Suprapubic skin (tissue), 4 donors: Measurements from ENCODE around the gene ACOT12. TPM values are rescaled to one million over a fixed set of nuclear protein-coding genes. Genes with fewer than 3 reads are reported as not detected.

Source experiments
- DNase-seq, 2 donors: peaks; one replicate each; pipeline ENCODE4 v3.0.0-alpha.2; 2019; ENCODE audit warnings: low spot score in 2 of 2
- H3K27ac ChIP-seq: fragments of 200-600 bp; sonication (generic); one replicate; pipeline ENCODE4 v1.5.1; 2019
- H3K27me3 ChIP-seq: fragments of 200-600 bp; sonication (generic); one replicate; pipeline ENCODE4 v1.5.1; 2019
- H3K36me3 ChIP-seq: fragments of 200-600 bp; sonication (generic); one replicate; pipeline ENCODE4 v1.5.1; 2019
- H3K4me1 ChIP-seq: fragments of 200-600 bp; sonication (generic); one replicate; pipeline ENCODE4 v1.5.1; 2019
- H3K4me3 ChIP-seq: fragments of 200-600 bp; sonication (generic); one replicate; pipeline ENCODE4 v1.5.1; 2019; ENCODE audit warnings: mild to moderate bottlenecking
- H3K9me3 ChIP-seq: fragments of 200-600 bp; sonication (generic); one replicate; pipeline ENCODE4 v1.5.1; 2019
- EP300 ChIP-seq: sonication (generic); formaldehyde crosslinking; IDR thresholded peaks from one replicate; pipeline ENCODE4 v1.6.1; 2017; ENCODE audit warnings: antibody characterized with exemption
- POLR2A ChIP-seq, 2 donors: fragments of 450-650 bp; IDR thresholded peaks; one replicate each; pipeline ENCODE4 v1.6.1; 2017; ENCODE audit warnings: antibody characterized with exemption in 2 of 2, mild to moderate bottlenecking in 2 of 2, moderate library complexity in 2 of 2
- POLR2AphosphoS5 ChIP-seq, 3 donors: sonication (generic); formaldehyde crosslinking; IDR thresholded peaks; one replicate each; pipeline ENCODE4 v1.6.1; 2017; ENCODE audit warnings: antibody characterized with exemption in 3 of 3
- WGBS: methylation state at CpG from one replicate; pipeline ENCODE4 v1.1.5; 2018; 5-methylcytosine and 5-hydroxymethylcytosine counted together
- total RNA-seq, 4 donors: library from RNA; depleted of rRNA; stranded (reverse); fragments of >200 nt; gene quantifications; one replicate each; pipeline ENCODE4 v1.1.0, GENCODE V29; 2016
- TF ChIP-seq, protein P1 (sequence below), 2 donors: fragments of 200-600 bp in 1 of 2; fragments of 450-650 bp in 1 of 2; sonication (generic) in 1 of 2; IDR thresholded peaks; one replicate each; pipeline ENCODE4 v1.5.1; 2016 to 2019; ENCODE audit warnings: antibody characterized with exemption in 2 of 2, mild to moderate bottlenecking in 1 of 2, moderate library complexity in 1 of 2

The ACOT12 gene
- total RNA-seq, 4 donors from 2014 or later, result 3.0 TPM; not detected in 3

DNA sequence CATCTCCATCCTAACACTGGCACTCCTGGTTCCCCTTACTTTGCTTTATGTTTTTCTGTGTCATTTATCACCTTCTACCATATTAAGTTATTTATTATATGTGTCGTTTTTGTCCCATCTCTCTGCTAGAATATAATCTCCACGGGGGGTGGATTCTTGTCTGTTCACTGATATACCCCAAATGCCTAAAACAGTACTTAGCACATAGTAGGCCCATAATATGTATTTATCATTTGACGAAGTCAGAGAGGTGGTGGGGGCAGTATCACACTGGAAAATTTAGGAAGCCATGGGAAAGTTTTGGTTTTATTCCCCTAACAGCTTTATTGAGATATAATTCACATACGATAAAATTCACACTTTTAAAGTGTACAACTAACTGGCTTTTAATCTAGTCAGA is 78.1 kb downstream of the ACOT12 start:
- no peaks in the 10 kb centered on the region for H3K4me1 ChIP-seq
- H3K4me3 ChIP-seq, result no peak overlapping the region
- no peak for DNase-seq
- no peak overlapping the region for H3K27ac ChIP-seq
- H3K27me3 ChIP-seq, result no peaks in the 10 kb centered on the region
- H3K9me3 ChIP-seq, result no peaks in the 10 kb centered on the region
- WGBS, result 87% methylated on average over 4 of the region's 4 CpGs
- H3K36me3 ChIP-seq, result peaks cover 35% of the 10 kb centered on the region
- no peak for TF ChIP-seq POLR2A (IDR thresholded peaks at IDR 0.05)
- no peak for TF ChIP-seq POLR2AphosphoS5 (IDR thresholded peaks at IDR 0.05)
- TF ChIP-seq, protein P1, sequence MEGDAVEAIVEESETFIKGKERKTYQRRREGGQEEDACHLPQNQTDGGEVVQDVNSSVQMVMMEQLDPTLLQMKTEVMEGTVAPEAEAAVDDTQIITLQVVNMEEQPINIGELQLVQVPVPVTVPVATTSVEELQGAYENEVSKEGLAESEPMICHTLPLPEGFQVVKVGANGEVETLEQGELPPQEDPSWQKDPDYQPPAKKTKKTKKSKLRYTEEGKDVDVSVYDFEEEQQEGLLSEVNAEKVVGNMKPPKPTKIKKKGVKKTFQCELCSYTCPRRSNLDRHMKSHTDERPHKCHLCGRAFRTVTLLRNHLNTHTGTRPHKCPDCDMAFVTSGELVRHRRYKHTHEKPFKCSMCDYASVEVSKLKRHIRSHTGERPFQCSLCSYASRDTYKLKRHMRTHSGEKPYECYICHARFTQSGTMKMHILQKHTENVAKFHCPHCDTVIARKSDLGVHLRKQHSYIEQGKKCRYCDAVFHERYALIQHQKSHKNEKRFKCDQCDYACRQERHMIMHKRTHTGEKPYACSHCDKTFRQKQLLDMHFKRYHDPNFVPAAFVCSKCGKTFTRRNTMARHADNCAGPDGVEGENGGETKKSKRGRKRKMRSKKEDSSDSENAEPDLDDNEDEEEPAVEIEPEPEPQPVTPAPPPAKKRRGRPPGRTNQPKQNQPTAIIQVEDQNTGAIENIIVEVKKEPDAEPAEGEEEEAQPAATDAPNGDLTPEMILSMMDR (IDR thresholded peaks at IDR 0.05), result no peak
- no peak for TF ChIP-seq EP300

DNA sequence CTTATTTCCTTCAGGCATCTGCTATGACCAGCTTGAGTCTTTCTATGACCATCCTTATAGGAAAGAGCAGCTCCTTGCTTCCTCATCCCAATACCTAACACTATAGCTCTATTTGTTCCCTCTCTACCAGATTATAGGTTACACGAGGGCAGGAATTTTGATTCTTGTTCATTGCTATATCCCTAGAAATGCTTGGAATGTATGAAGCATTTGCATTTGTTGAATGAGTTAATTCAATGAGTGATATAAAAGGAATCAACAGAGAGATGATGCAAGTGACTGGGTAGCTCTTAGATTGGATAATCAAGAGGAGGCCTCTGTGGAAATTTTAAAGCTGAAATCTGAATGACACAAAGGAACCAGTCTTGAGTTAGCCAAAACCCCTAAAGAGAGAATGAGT is 78.6 kb downstream of the ACOT12 start:
- WGBS, result 82% methylated on average over 1 of the region's 1 CpG
- no peaks in the 10 kb centered on the region for H3K4me1 ChIP-seq
- H3K9me3 ChIP-seq, result no peaks in the 10 kb centered on the region
- no peak for TF ChIP-seq POLR2AphosphoS5 (IDR thresholded peaks at IDR 0.05)
- TF ChIP-seq, protein P1 (IDR thresholded peaks at IDR 0.05), result no peak
- TF ChIP-seq EP300, result no peak
- no peak for TF ChIP-seq POLR2A (IDR thresholded peaks at IDR 0.05)
- H3K4me3 ChIP-seq, result no peak overlapping the region
- no peak for DNase-seq
- H3K27me3 ChIP-seq, result no peaks in the 10 kb centered on the region
- H3K27ac ChIP-seq, result no peak overlapping the region
- peaks cover 39% of the 10 kb centered on the region for H3K36me3 ChIP-seq

DNA sequence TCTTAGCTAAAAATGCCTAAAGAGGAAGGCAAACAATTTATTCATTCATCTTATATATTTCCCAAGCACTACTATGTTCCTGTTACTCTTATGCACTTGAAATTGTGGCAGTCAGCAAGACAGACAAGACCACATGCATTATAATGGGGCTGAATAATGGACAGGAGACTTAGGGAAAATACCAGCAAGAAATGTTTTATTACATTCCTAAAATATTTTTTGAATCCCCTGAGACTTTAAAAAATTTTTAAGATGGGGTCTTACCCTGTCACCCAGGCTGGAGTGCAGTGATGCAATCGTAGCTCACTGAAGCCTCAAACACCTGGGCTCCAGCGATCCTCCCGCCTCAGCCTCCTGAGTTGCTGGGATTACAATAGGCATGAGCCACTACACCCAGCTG is 79.4 kb downstream of the ACOT12 start:
- no peak for DNase-seq
- no peak overlapping the region for H3K4me3 ChIP-seq
- H3K36me3 ChIP-seq, result peaks cover 41% of the 10 kb centered on the region
- no peak for TF ChIP-seq POLR2AphosphoS5 (IDR thresholded peaks at IDR 0.05)
- no peak for TF ChIP-seq POLR2A (IDR thresholded peaks at IDR 0.05)
- WGBS, result 95% methylated on average over 3 of the region's 3 CpGs
- no peaks in the 10 kb centered on the region for H3K4me1 ChIP-seq
- H3K27ac ChIP-seq, result no peak overlapping the region
- H3K27me3 ChIP-seq, result no peaks in the 10 kb centered on the region
- no peaks in the 10 kb centered on the region for H3K9me3 ChIP-seq

DNA sequence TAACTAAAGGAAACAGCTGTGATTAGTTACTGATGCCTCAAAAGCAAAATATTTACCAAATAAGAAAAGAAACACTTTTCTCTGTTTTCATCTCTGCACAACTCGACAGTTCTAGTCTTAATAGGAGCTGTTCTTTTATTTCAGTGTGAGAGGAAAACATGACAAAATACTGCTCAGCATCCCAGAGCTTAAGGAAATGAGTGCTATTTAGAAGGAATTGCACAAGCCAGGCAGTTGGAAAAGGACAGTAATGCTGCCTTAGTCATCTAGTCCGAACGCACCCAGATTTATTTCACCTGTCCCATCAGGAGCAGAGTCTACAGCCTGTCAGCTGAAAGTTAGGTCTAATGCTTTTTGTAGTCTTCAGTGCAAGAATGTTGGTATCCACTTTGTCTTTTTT is 80.2 kb downstream of the ACOT12 start:
- H3K27ac ChIP-seq, result no peak overlapping the region
- TF ChIP-seq, protein P1 (IDR thresholded peaks at IDR 0.05), result no peak
- TF ChIP-seq POLR2A (IDR thresholded peaks at IDR 0.05) (no peak), EP300 (no peak), POLR2AphosphoS5 (IDR thresholded peaks at IDR 0.05) (no peak)
- peaks cover 46% of the 10 kb centered on the region for H3K36me3 ChIP-seq
- H3K9me3 ChIP-seq, result no peaks in the 10 kb centered on the region
- no peak overlapping the region for H3K4me3 ChIP-seq
- WGBS, result 91% methylated on average over 3 of the region's 3 CpGs
- no peaks in the 10 kb centered on the region for H3K4me1 ChIP-seq
- DNase-seq, result no peak
- no peaks in the 10 kb centered on the region for H3K27me3 ChIP-seq

DNA sequence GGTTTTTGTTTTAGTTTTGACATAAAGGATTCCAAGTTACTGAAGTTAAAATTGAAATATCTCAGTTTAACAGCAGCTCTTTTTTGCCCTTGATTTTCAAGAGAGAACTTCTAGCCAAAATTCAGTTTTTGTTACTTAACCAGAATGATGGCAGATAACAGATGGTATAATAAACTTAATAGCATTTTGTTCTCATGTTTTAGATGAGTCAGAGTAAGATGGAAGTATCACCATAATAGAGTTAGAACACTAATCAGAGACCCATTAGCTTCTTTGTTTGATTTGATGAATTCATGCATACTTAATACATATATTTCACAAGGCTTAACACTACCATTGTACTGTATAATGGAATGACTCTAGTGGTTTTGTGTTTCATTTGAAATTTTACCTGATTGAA is 80.7 kb downstream of the ACOT12 start:
- Histone ChIP-seq H3K4me3 (no peak overlapping the region), H3K4me1 (no peaks in the 10 kb centered on the region), H3K27ac (no peak overlapping the region), H3K27me3 (no peaks in the 10 kb centered on the region), H3K36me3 (peaks cover 46% of the 10 kb centered on the region), H3K9me3 (no peaks in the 10 kb centered on the region)
- no peak for DNase-seq
- no peak for TF ChIP-seq POLR2AphosphoS5 (IDR thresholded peaks at IDR 0.05)
- TF ChIP-seq, protein P1 (IDR thresholded peaks at IDR 0.05), result no peak
- no peak for TF ChIP-seq POLR2A (IDR thresholded peaks at IDR 0.05)
- no peak for TF ChIP-seq EP300

DNA sequence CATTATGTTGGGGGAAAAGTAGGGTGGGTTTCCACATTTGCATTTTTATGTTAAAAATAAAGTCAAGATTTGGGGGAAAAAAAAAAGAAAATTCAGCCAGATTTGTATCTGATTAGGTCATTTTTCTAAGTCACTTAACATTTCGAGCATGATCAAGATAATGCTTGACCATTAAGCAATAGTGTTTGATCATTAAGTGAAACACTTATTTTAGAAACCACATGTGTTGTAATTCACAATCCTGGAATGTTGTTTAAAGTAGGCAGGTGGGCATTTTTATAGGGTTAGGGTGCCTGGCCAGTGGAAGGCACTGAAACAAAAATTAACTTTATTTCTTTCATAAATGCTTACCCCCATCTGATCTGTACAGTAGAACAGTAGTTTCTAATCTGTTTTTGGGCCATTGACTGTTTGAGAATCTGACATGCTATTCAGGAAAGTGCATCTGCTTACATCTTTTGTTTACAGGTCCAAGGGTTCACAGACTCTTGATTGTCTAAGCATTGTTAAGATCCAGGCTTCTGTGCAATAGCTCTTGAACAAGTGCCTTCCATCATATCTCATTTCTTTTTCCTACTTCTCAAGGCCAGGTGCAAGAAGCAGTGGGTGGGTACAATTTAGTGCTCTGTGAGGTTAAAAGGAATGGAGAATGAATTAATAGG is 83.4 kb downstream of the ACOT12 start:
- Histone ChIP-seq H3K27me3 (no peaks in the 10 kb centered on the region), H3K9me3 (no peaks in the 10 kb centered on the region), H3K36me3 (peaks cover 46% of the 10 kb centered on the region), H3K27ac (no peak overlapping the region), H3K4me1 (no peaks in the 10 kb centered on the region), H3K4me3 (no peak overlapping the region)
- no peak for DNase-seq
- 87% methylated on average over 1 of the region's 1 CpG for WGBS
- TF ChIP-seq EP300 (no peak), POLR2AphosphoS5 (IDR thresholded peaks at IDR 0.05) (no peak), POLR2A (IDR thresholded peaks at IDR 0.05) (no peak)
- TF ChIP-seq, protein P1 (IDR thresholded peaks at IDR 0.05), result no peak
